Measurements from ENCODE around the gene HK1.
"Not testable (repeated sequence)": the region's sequence is repeated elsewhere in the genome, so short reads cannot be mapped to it uniquely, and the experiment has no call there.

HK1 gene

GRCh38 chr10:69327463-69328379 is 49.4 kb downstream of the HK1 start:
- peak; percentile 60 for DNase-seq (ENCODE audit: low read depth)
- H3K4me3 ChIP-seq (ENCODE audit: low read depth, low read length): no peak overlapping the region
- TF ChIP-seq CTCF (conservative IDR thresholded peaks at IDR 0.05; ENCODE audit: low read depth, low read length): no peak

GRCh38 chr10:69328380-69328735 is 50.1 kb downstream of the HK1 start:
- no peak overlapping the region for H3K4me3 ChIP-seq (ENCODE audit: low read depth, low read length)
- TF ChIP-seq CTCF (conservative IDR thresholded peaks at IDR 0.05; ENCODE audit: low read depth, low read length): no peak
- no peak for DNase-seq (ENCODE audit: low read depth)

GRCh38 chr10:69328888-69329287 is 50.6 kb downstream of the HK1 start:
- H3K4me3 ChIP-seq (ENCODE audit: low read depth, low read length); DNase-seq (ENCODE audit: low read depth): not testable (repeated sequence)

GRCh38 chr10:69329721-69330178 is 51.5 kb downstream of the HK1 start:
- no peak for DNase-seq (ENCODE audit: low read depth)
- TF ChIP-seq CTCF (conservative IDR thresholded peaks at IDR 0.05; ENCODE audit: low read depth, low read length): no peak
- no peak overlapping the region for H3K4me3 ChIP-seq (ENCODE audit: low read depth, low read length)

GRCh38 chr10:69331161-69331560 is 52.9 kb downstream of the HK1 start:
- no peak for TF ChIP-seq CTCF (conservative IDR thresholded peaks at IDR 0.05; ENCODE audit: low read depth, low read length)
- no peak for DNase-seq (ENCODE audit: low read depth)
- H3K4me3 ChIP-seq (ENCODE audit: low read depth, low read length): no peak overlapping the region

GRCh38 chr10:69332278-69333010 is 54.1 kb downstream of the HK1 start:
- H3K4me3 ChIP-seq (ENCODE audit: low read depth, low read length): no peak overlapping the region
- no peak for TF ChIP-seq CTCF (conservative IDR thresholded peaks at IDR 0.05; ENCODE audit: low read depth, low read length)
- DNase-seq (ENCODE audit: low read depth): no peak

GRCh38 chr10:69333205-69333604 is 54.9 kb downstream of the HK1 start:
- peak; percentile 51 for TF ChIP-seq CTCF (conservative IDR thresholded peaks at IDR 0.05; ENCODE audit: low read depth, low read length)
- no peak overlapping the region for H3K4me3 ChIP-seq (ENCODE audit: low read depth, low read length)
- DNase-seq (ENCODE audit: low read depth): peak; percentile 44

GRCh38 chr10:69333865-69334301 is 55.6 kb downstream of the HK1 start:
- not testable (repeated sequence) for DNase-seq (ENCODE audit: low read depth); H3K4me3 ChIP-seq (ENCODE audit: low read depth, low read length)

All from choroid plexus epithelial cell (primary cell).